ENCODE data around the gene SFMBT2.

SFMBT2 gene

GRCh38 chr10:7311218-7311849 lies 99.5 kb downstream of the SFMBT2 start:
- TF ChIP-seq FOXM1 (IDR thresholded peaks at IDR 0.05; ENCODE audit: borderline replicate concordance, low read depth) (no peak), CREB1 (IDR thresholded peaks at IDR 0.05; ENCODE audit: low read depth) (no peak), ZBTB7A (IDR thresholded peaks at IDR 0.05; ENCODE audit: low read depth) (no peak), TCF12 (IDR thresholded peaks at IDR 0.05; ENCODE audit: low read depth) (no peak), CEBPB (IDR thresholded peaks at IDR 0.05) (no peak), TAF1 (IDR thresholded peaks at IDR 0.05; ENCODE audit: low read depth) (no peak), USF1 (IDR thresholded peaks at IDR 0.05) (no peak), NFIC (IDR thresholded peaks at IDR 0.05) (no peak), YY1 (IDR thresholded peaks at IDR 0.05; ENCODE audit: low read depth) (no peak)

GRCh38 chr10:7310076-7310475 lies 100.8 kb downstream of the SFMBT2 start:
- TF ChIP-seq EP300 (IDR thresholded peaks at IDR 0.05; ENCODE audit: borderline replicate concordance), result no peak

- TF ChIP-seq RAD21 (IDR thresholded peaks at IDR 0.05; ENCODE audit: low read depth), result no peak
- TF ChIP-seq CEBPB (IDR thresholded peaks at IDR 0.05), result no peak
- TF ChIP-seq USF1 (IDR thresholded peaks at IDR 0.05), result no peak
- TF ChIP-seq REST (IDR thresholded peaks at IDR 0.05; ENCODE audit: low read depth), result no peak
- no peak for TF ChIP-seq FOXM1 (IDR thresholded peaks at IDR 0.05; ENCODE audit: borderline replicate concordance, low read depth)
- no peak for TF ChIP-seq TCF12 (IDR thresholded peaks at IDR 0.05; ENCODE audit: low read depth)
- TF ChIP-seq TEAD4 (IDR thresholded peaks at IDR 0.05), result no peak
- no peak for TF ChIP-seq TAF1 (IDR thresholded peaks at IDR 0.05; ENCODE audit: low read depth)
- no peak for TF ChIP-seq MAX (IDR thresholded peaks at IDR 0.05)
- TF ChIP-seq ZBTB7A (IDR thresholded peaks at IDR 0.05; ENCODE audit: low read depth), result no peak
- no peak for TF ChIP-seq EGR1 (IDR thresholded peaks at IDR 0.05)
- no peak for TF ChIP-seq YY1 (IDR thresholded peaks at IDR 0.05; ENCODE audit: low read depth)
- TF ChIP-seq EP300 (IDR thresholded peaks at IDR 0.05; ENCODE audit: borderline replicate concordance), result no peak
- TF ChIP-seq CREB1 (IDR thresholded peaks at IDR 0.05; ENCODE audit: low read depth), result no peak
- no peak for TF ChIP-seq NFIC (IDR thresholded peaks at IDR 0.05)
Observed at GRCh38 chr10:7308826-7309225, 102.0 kb downstream of the SFMBT2 start.

- TF ChIP-seq REST (IDR thresholded peaks at IDR 0.05; ENCODE audit: low read depth) (no peak), CEBPB (IDR thresholded peaks at IDR 0.05) (no peak), EGR1 (IDR thresholded peaks at IDR 0.05) (no peak), RAD21 (IDR thresholded peaks at IDR 0.05; ENCODE audit: low read depth) (no peak), FOXM1 (IDR thresholded peaks at IDR 0.05; ENCODE audit: borderline replicate concordance, low read depth) (no peak), ZBTB7A (IDR thresholded peaks at IDR 0.05; ENCODE audit: low read depth) (no peak), TCF12 (IDR thresholded peaks at IDR 0.05; ENCODE audit: low read depth) (no peak), USF1 (IDR thresholded peaks at IDR 0.05) (no peak), NFIC (IDR thresholded peaks at IDR 0.05) (no peak), TEAD4 (IDR thresholded peaks at IDR 0.05) (no peak), CREB1 (IDR thresholded peaks at IDR 0.05; ENCODE audit: low read depth) (no peak), YY1 (IDR thresholded peaks at IDR 0.05; ENCODE audit: low read depth) (no peak), MAX (IDR thresholded peaks at IDR 0.05) (no peak), EP300 (IDR thresholded peaks at IDR 0.05; ENCODE audit: borderline replicate concordance) (no peak), TAF1 (IDR thresholded peaks at IDR 0.05; ENCODE audit: low read depth) (no peak)
Observed at GRCh38 chr10:7306616-7307015, 104.2 kb downstream of the SFMBT2 start.

GRCh38 chr10:7306147-7306546 lies 104.7 kb downstream of the SFMBT2 start:
- no peak for TF ChIP-seq EP300 (IDR thresholded peaks at IDR 0.05; ENCODE audit: borderline replicate concordance)
- TF ChIP-seq TAF1 (IDR thresholded peaks at IDR 0.05; ENCODE audit: low read depth), result no peak
- TF ChIP-seq EGR1 (IDR thresholded peaks at IDR 0.05), result no peak
- TF ChIP-seq REST (IDR thresholded peaks at IDR 0.05; ENCODE audit: low read depth), result no peak
- TF ChIP-seq MAX (IDR thresholded peaks at IDR 0.05), result no peak

All from Ishikawa (cell line).